SK-N-SH treated with all-trans-retinoic acid at 6 μM for 48 hours (cell line): ENCODE results near the gene LCN6.

Experiments
- CREB5 ChIP-seq: fragments of 250-450 bp; sonication (Bioruptor Pico); IDR thresholded peaks from 2 replicates; pipeline ENCODE4 v1.5.1; 2020; ENCODE audit warnings: low read depth, mild to moderate bottlenecking, moderate library complexity
- CSDC2 ChIP-seq: fragments of 250-450 bp; sonication (Bioruptor Pico); IDR thresholded peaks from 2 replicates; pipeline ENCODE4 v1.5.0; 2020; ENCODE audit warnings: mild to moderate bottlenecking, moderate library complexity
- ESRRG ChIP-seq: fragments of 250-450 bp; sonication (Bioruptor Pico); IDR thresholded peaks from 2 replicates; pipeline ENCODE4 v1.6.1; 2021; ENCODE audit warnings: mild to moderate bottlenecking
- PATZ1 ChIP-seq: fragments of 250-450 bp; sonication (Bioruptor Pico); IDR thresholded peaks from 2 replicates; pipeline ENCODE4 v1.8.0; 2020; ENCODE audit warnings: mild to moderate bottlenecking, moderate library complexity, borderline replicate concordance
- POU6F1 ChIP-seq: fragments of 250-450 bp; sonication (Bioruptor Pico); IDR thresholded peaks from 2 replicates; pipeline ENCODE4 v1.8.0; 2021; ENCODE audit warnings: low read depth, mild to moderate bottlenecking, moderate library complexity, borderline replicate concordance
- PPARA ChIP-seq: fragments of 250-450 bp; sonication (Bioruptor Pico); IDR thresholded peaks from 2 replicates; pipeline ENCODE4 v1.5.0; 2020; ENCODE audit warnings: mild to moderate bottlenecking, borderline replicate concordance
- RARB ChIP-seq: fragments of 250-450 bp; sonication (Bioruptor Pico); IDR thresholded peaks from 2 replicates; pipeline ENCODE4 v1.8.0; 2021; ENCODE audit warnings: mild to moderate bottlenecking, moderate library complexity
- SNAI2 ChIP-seq: fragments of 250-450 bp; sonication (Bioruptor Pico); IDR thresholded peaks from 2 replicates; pipeline ENCODE4 v1.5.0; 2020; ENCODE audit warnings: mild to moderate bottlenecking, moderate library complexity
- TCF4 ChIP-seq: fragments of 250-450 bp; sonication (Bioruptor Pico); IDR thresholded peaks from 2 replicates; pipeline ENCODE4 v1.8.0; 2021; ENCODE audit warnings: mild to moderate bottlenecking, moderate library complexity, borderline replicate concordance
- TOX ChIP-seq: fragments of 250-450 bp; sonication (Bioruptor Pico); IDR thresholded peaks from 2 replicates; pipeline ENCODE4 v1.8.0; 2021; ENCODE audit warnings: mild to moderate bottlenecking, moderate library complexity, borderline replicate concordance
- TSHZ2 ChIP-seq: fragments of 250-450 bp; sonication (Bioruptor Pico); IDR thresholded peaks from 2 replicates; pipeline ENCODE4 v1.5.0; 2020; ENCODE audit warnings: mild to moderate bottlenecking, moderate library complexity
- ZFP3 ChIP-seq: fragments of 250-450 bp; sonication (Bioruptor Pico); IDR thresholded peaks from 2 replicates; pipeline ENCODE4 v1.5.0; 2020; ENCODE audit warnings: mild to moderate bottlenecking, moderate library complexity
- ZNF565 ChIP-seq: fragments of 450-650 bp; formaldehyde crosslinking; conservative IDR thresholded peaks from 2 replicates; pipeline ENCODE4 v1.5.0; 2020; ENCODE audit warnings: low read depth, mild to moderate bottlenecking, moderate library complexity

GRCh38 chr9:136776947-136777346 lies 28.6 kb upstream of the LCN6 start:
- no peak for TF ChIP-seq ZFP3
- no peak for TF ChIP-seq POU6F1 (CRISPR knock-in tag)
- no peak for TF ChIP-seq PATZ1 (CRISPR knock-in tag)
- TF ChIP-seq ZNF565 (CRISPR knock-in tag): no peak
- TF ChIP-seq SNAI2 (CRISPR knock-in tag): no peak
- TF ChIP-seq ESRRG (CRISPR knock-in tag): no peak
- TF ChIP-seq CREB5 (CRISPR knock-in tag): no peak
- TF ChIP-seq RARB (CRISPR knock-in tag): no peak
- TF ChIP-seq TCF4 (CRISPR knock-in tag): no peak
- TF ChIP-seq TOX: no peak
- TF ChIP-seq PPARA (CRISPR knock-in tag): no peak
- no peak for TF ChIP-seq TSHZ2 (CRISPR knock-in tag)
- no peak for TF ChIP-seq CSDC2
